Thoracic aorta (tissue), 2 donors: ENCODE data around the gene NAALADL2. TPM values are rescaled to one million over a fixed set of nuclear protein-coding genes. Genes with fewer than 3 reads are reported as not detected.
A peak's percentile ranks its signal among the peaks of the same experiment; 100 is the strongest.

Experiments used
- ATAC-seq: fragments of 150-250 bp; one replicate; pipeline ENCODE4 v1.8.0; 2017; ENCODE audit warnings: low read depth; ENCODE audit not compliant: insufficient number of reproducible peaks, low FRiP score
- DNase-seq: peaks from one replicate; pipeline ENCODE4 v3.0.0-alpha.2; 2020; ENCODE audit warnings: low spot score
- H3K27ac ChIP-seq, 2 donors: fragments of 200-600 bp; sonication (generic); 1 replicate in 1 of 2; 2 replicates in 1 of 2; pipeline ENCODE4 v1.5.1; 2016; ENCODE audit warnings: mild to moderate bottlenecking in 2 of 2, moderate library complexity in 2 of 2
- H3K27me3 ChIP-seq: fragments of 200-600 bp; sonication (generic); replicated peaks from 2 replicates; pipeline ENCODE4 v1.6.0; 2016; ENCODE audit warnings: mild to moderate bottlenecking; ENCODE audit not compliant: insufficient read depth
- H3K36me3 ChIP-seq: fragments of 200-600 bp; sonication (generic); one replicate; pipeline ENCODE4 v1.5.1; 2016
- H3K4me1 ChIP-seq, 2 donors: fragments of 200-600 bp; sonication (generic); 1 replicate in 1 of 2; 2 replicates in 1 of 2; pipeline versions ENCODE4 v1.5.1 to v1.6.0; 2016; ENCODE audit warnings: low read depth in 2 of 2, mild to moderate bottlenecking in 1 of 2; ENCODE audit not compliant: control insufficient read depth in 1 of 2
- H3K4me3 ChIP-seq: fragments of 200-600 bp; sonication (generic); 2 replicates; pipeline ENCODE4 v1.5.1; 2016; ENCODE audit warnings: mild to moderate bottlenecking
- H3K9me3 ChIP-seq: fragments of 200-600 bp; sonication (generic); 2 replicates; pipeline ENCODE4 v1.5.1; 2016
- total RNA-seq, 2 donors: library from RNA; depleted of rRNA; stranded (reverse); fragments of >200 nt; gene quantifications; one replicate each; pipeline versions ENCODE4 v1.1.0 to v1.2.3, GENCODE V29; 2016
- TF ChIP-seq, protein P1 (sequence below): fragments of 200-600 bp; sonication (generic); IDR thresholded peaks from one replicate; pipeline ENCODE4 v1.5.1; 2019; ENCODE audit warnings: antibody characterized with exemption

The NAALADL2 gene
- total RNA-seq, 2 donors from 2014 or later = 12.9 to 21.0 TPM

DNA sequence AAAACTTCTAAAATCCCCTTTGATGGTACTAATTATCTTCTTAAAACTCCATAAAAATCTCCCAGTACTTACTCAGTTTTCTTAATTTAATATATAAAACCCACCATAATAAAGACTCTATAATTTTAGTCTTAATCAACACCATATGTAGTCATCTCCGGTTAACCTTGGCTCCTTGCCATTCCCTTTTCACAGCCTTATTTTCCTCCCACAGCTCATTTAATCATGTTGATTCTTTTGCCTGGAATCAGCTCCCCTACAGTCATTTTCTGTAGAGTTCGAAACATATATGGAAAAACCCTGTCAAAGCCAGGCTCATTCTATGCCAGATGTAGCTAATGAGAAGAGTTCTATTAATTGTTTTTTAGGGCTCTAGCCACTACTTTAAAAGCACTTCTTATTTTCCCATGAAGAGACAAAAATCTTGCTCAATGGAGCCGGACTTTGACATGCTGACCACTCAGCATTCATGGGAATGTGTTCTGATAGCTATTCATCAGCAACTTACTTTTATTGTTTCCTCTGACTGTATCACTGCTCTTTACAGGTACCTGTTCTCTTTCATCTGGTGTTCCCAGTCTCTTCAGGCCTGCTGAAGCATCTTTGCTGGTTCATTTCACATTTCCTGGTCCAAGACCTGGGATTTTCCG, 573.4 kb downstream of the NAALADL2 start:
- no peaks in the 10 kb centered on the region for H3K27me3 ChIP-seq
- no peaks in the 10 kb centered on the region for H3K9me3 ChIP-seq
- H3K27ac ChIP-seq = peak overlapping the region in 1 of 2 donors; percentile 50
- H3K4me1 ChIP-seq = peaks cover 15 to 30% of the 10 kb centered on the region in 2 donors
- H3K4me3 ChIP-seq = no peak overlapping the region
- ATAC-seq (no peak), DNase-seq (no peak)
- no peaks in the 10 kb centered on the region for H3K36me3 ChIP-seq
- TF ChIP-seq, protein P1, sequence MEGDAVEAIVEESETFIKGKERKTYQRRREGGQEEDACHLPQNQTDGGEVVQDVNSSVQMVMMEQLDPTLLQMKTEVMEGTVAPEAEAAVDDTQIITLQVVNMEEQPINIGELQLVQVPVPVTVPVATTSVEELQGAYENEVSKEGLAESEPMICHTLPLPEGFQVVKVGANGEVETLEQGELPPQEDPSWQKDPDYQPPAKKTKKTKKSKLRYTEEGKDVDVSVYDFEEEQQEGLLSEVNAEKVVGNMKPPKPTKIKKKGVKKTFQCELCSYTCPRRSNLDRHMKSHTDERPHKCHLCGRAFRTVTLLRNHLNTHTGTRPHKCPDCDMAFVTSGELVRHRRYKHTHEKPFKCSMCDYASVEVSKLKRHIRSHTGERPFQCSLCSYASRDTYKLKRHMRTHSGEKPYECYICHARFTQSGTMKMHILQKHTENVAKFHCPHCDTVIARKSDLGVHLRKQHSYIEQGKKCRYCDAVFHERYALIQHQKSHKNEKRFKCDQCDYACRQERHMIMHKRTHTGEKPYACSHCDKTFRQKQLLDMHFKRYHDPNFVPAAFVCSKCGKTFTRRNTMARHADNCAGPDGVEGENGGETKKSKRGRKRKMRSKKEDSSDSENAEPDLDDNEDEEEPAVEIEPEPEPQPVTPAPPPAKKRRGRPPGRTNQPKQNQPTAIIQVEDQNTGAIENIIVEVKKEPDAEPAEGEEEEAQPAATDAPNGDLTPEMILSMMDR = no peak

DNA sequence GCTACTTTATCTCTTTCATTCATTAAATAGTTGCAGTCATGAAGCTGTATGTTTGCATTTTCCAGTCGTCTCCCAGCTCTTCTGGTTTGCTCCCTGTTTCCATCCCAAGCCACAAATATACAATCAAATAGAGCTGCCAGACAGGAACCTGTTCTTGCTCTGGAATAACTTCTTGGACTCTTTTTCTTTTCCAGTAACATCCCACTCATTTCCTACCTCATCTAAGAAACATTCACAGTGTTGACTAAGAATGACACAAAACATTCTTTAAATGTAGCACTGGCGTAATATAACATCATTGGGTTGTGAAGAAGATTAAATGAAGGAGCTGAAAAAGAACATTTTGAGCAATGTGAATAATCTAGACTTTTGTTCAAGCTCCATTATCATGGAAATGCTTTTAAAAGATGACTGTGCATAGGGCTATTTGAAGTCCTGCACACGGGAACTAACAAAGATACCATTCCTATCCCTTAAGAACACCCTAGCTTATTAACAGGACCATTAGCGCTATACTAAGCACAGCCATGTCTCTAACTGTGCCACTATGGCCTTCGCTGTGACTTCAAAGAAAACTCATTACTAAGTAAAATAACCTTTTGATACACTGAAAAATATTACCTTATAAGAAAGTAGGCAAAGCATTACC, 574.0 kb downstream of the NAALADL2 start:
- Histone ChIP-seq H3K36me3 (no peaks in the 10 kb centered on the region), H3K4me3 (no peak overlapping the region), H3K4me1 (peaks cover 15 to 30% of the 10 kb centered on the region in 2 donors), H3K27ac (peak overlapping the region in 1 of 2 donors; percentile 50), H3K27me3 (no peaks in the 10 kb centered on the region), H3K9me3 (no peaks in the 10 kb centered on the region)
- DNase-seq = no peak
- no peak for ATAC-seq
- TF ChIP-seq, protein P1 = no peak

DNA sequence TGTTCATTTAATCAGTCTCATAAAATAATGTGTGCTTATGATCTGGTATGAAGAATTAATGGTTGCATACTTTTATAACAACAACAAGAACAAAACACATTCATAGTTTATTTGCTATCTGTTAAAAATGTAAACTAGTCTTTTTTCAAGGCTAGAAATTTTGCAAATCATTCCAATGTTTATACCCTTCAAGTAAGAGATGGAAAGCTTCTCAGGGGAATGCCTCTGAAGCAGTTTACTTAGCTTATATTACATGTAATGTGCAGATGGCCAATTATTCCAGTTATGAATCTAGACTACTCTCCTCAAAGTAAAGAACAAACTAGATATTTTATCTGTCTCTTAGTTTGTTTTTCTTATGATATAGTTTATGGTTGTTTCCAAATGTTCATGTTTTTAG, 575.4 kb downstream of the NAALADL2 start:
- Histone ChIP-seq H3K27ac (no peak overlapping the region), H3K36me3 (no peaks in the 10 kb centered on the region), H3K9me3 (no peaks in the 10 kb centered on the region), H3K4me1 (peaks cover 15 to 30% of the 10 kb centered on the region in 2 donors), H3K4me3 (no peak overlapping the region), H3K27me3 (no peaks in the 10 kb centered on the region)
- TF ChIP-seq, protein P1 = no peak
- ATAC-seq = no peak
- no peak for DNase-seq

DNA sequence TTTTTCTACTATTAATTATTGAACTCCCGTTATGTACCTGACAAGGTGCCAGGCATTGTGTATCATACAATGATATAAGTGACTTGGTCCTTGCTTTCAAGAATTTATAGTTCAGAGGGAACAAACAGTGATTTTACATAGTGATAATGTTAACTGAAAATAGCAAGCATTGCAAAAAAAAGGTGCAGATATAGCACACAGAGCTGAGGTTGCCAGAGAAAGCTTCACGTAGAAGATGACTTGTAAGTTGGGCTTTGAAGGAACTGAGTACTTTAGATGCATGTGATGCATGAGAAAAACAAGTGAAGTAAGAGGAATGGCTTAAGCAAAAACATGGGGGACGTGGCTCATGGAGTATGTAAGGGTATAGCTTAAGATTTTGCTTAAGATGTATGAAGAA, 584.5 kb downstream of the NAALADL2 start:
- Histone ChIP-seq H3K36me3 (no peaks in the 10 kb centered on the region), H3K4me1 (no peaks in the 10 kb centered on the region), H3K9me3 (no peaks in the 10 kb centered on the region), H3K4me3 (no peak overlapping the region), H3K27ac (no peak overlapping the region), H3K27me3 (no peaks in the 10 kb centered on the region)
- ATAC-seq (no peak), DNase-seq (no peak)
- TF ChIP-seq, protein P1 = no peak

DNA sequence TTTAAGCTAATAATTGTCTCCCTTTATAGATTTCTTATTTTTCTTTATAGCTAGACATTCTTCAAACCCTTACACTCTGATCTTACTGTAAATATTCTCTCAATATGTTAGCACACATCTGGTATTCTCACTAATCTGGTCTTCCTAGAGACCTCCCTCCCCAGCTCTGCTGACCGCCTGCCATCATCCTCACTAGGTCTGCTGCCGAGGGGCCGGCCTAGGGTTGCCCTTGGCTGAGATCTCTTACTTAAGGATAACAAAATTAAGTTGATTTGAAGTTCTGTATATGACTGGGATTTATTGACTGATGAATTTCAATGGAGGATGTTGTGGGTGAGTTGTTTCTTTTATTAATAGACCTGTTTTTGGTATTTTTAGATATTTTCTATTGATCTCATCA, 586.6 kb downstream of the NAALADL2 start:
- DNase-seq (no peak), ATAC-seq (no peak)

More for the DNA sequence above, 586.6 kb downstream of the NAALADL2 start:
- H3K9me3 ChIP-seq = no peaks in the 10 kb centered on the region
- no peak overlapping the region for H3K27ac ChIP-seq
- H3K4me3 ChIP-seq = no peak overlapping the region
- H3K36me3 ChIP-seq = no peaks in the 10 kb centered on the region
- no peaks in the 10 kb centered on the region for H3K4me1 ChIP-seq
- no peaks in the 10 kb centered on the region for H3K27me3 ChIP-seq
- TF ChIP-seq, protein P1 = no peak
